ENCODE measurements around the gene REC114.
"Not testable (repeated sequence)": the region's sequence is repeated elsewhere in the genome, so short reads cannot be mapped to it uniquely, and the experiment has no call there.

REC114 gene

DNA sequence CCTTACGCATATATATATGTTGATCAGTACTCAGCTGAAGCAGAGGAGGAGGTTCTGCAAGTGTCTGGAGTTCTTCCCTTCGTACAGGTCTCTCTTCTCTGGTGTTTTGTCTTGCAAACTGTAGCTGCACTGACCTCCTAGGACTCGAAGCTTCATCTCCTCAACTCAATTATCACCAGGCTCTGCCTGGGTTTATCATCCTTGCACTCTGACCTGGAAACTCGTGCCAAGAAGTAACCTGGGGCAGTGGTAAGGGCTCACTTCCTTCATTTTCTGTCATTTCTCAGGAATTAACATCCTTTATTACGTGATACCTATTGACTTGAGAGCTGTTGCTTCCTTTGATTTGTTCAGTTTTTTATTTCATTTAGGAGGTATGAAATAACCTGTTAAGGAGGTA, 14.4 kb downstream of the REC114 start:
- DNase-seq, result no peak

DNA sequence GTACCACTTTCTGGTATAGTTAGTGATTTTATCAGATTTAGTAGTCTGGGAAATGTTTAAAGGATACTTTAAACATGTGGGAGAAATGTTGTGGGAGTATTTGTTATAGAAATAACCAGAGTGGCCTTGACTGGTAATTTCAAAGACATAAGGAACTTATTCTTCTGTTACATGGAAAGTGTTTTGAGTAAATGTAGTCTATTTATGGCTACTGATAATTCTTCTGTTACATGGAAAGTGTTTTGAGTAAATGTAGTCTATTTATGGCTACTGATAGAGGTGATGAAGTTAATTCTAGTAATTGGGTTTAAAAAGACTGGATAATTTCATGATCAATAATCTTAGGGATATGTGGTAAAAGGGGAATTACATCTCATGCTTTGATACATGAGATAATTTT, 17.7 kb downstream of the REC114 start:
- DNase-seq, result no peak

DNA sequence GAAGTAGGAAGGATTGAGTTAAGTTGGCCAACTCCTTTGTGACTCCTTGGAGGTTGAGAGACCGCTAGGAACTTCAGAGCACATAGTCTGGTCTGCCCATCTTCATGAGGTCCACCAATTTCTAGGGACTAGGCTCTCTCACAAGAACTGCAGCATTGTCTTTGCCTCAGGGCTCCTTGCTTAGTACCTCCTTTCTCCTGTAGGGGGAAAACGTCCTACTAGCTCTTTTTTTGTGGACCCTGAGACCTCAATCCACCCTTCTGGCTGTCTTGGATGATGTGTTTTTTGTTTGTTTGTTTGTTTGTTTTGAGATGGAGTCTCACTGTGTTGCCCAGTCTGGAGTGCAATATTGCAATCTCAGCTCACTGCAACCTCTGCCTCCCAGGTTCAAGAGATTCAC, 21.6 kb downstream of the REC114 start:
- DNase-seq, result no peak

DNA sequence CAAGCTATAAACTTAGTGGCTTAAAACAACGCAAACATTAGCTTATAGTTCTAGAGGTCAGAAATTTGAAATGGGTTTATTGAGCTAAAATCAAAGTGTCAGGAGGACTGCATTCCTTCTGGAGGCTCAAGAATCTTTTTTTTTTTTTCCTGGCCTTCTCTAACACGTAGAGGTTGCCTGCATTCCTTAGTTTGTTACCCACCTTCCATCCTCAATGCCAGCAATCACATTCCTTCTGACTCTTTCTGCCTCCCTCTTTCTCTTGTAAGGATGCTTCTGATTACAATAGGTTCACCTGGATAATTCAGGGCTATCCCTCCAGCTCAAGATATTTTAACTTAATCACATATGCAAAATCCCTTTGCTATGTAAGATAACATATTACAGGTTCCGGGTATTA, 24.8 kb downstream of the REC114 start:
- DNase-seq, result no peak

DNA sequence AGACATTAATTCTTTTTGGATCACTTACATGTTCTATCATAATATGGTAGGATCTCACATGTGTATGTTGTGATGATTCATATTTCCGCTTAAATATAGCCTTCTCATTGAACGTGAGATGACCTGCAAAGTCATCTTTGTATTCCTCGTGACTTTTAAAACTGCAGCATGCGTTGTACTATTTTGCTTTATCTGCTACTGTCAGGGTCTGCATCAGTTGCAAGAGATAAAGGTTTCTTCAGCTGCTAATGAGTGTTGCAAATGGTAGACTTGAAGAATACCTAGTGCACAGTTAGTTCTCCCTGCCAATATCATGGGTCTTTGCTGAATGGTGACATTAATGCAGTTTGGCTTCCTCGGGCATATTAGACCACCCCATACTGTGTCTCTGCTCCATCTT, 31.8 kb downstream of the REC114 start:
- no peak for DNase-seq

DNA sequence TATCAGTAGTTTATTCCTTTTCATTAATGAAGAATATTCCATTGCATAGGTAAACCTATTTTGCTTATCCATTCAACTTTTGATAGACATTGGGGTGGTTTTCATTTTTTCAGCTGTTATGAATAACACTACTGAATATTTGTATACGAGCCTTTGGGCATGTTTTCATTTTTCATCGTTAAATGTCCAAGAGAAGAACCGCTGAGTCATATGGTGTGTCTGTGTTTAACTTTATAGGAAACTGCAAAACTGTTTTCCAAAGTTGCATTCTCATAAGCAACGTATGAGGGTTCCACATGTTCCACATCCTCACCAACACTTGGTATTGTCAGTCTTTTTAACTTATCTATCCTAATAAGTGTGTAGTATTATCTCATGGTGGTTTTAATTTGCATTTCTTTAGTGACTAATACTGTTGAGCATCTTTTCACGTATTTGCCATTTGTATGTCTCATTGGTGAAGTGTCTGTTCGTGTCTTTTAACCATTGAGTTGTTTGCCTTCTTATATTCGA, 33.8 kb downstream of the REC114 start:
- no peak for DNase-seq

DNA sequence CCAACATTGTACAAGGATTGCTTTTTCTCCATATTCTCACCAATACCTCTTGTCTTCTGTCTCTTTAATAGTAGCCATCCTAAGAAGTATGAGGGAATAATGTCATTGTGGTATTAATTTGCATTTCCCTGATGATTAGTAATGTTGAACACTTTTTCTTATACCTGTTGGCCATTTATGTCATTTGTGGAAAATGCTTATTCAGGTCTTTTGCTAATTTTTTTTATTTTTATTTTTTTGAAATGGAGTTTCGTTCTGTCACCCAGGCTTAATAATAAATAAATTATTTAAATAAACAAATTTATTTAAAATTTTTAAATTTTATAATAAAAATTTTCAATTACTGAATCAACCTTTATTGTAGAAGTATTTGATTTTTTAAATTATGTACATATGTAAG, 37.1 kb downstream of the REC114 start:
- DNase-seq, result no peak

DNA sequence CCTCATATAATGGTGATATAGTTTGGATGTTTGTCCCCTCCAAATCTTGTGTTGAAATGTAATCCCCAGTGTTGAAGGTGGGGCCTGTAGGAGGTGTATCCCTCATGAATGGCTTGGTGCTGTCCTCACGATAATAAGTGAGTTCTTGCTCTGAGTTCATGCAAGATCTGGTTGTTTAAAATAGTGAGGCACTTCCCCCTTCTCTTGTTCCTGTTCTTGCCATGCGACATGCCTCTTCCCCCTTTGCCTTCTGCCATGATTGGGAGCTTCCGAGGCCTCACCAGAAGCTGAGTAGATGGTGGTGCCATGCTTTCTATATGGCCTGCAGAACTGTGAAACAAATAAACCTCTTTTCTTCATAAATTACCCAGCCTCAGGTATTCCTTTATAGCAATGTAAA, 39.2 kb downstream of the REC114 start:
- no peak for DNase-seq

DNA sequence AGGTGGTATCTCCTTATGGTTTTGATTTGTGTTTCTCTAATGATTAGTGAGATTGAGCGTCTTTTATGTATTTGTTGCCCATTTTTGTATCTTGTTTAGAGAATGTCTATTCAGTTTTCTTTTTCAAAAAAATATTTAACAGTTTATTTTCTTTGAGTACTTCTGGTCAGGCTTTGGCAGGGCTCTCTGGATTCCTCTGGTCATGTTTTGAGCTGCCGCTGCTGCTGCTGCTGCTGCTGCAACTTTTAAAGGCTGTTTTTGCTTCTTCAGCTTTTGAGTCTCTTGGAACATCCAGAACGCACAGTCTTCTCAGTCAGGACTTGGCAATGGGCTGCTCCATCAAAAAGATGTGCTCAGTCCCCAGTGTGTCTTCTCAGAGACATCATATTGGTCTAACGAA, 40.1 kb downstream of the REC114 start:
- no peak for DNase-seq

DNA sequence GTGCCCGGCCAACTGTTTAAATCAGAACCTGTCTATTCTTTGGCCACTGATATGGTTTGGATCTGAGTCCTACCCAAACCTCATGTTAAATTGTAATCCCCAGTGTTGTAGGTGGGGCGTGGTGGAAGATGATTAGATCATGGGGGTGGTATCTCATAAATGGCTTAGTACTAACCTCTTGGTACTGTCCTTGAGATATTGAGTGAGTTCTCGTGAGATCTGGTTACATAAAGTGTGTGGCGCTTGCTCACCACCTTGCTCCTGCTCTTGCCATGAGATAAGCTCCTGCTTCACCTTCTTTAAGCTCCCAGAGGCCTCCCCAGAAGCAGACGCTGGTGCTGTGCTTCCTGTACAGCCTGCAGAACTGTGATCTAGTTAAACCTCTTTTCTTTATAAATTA, 42.4 kb downstream of the REC114 start:
- DNase-seq, result no peak

DNA sequence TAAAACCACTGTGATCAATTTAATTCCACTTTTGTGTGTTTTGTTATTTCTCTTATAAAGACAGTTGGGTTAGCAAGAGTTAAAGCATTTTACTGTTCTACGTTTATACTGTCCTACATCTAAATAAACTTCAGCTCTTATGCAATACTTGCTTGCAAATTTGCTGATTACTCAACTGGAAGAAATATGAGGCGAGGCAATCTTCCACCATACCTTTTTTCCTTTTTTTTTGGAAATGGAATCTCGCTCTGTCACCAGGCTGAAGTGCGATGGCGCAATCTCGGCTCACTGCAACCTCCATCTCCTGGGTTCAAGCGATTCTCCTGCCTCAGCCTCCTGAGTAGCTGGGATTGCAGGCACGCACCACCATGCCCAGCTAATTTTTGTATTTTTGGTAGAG, 42.9 kb downstream of the REC114 start:
- not testable (repeated sequence) for DNase-seq

DNA sequence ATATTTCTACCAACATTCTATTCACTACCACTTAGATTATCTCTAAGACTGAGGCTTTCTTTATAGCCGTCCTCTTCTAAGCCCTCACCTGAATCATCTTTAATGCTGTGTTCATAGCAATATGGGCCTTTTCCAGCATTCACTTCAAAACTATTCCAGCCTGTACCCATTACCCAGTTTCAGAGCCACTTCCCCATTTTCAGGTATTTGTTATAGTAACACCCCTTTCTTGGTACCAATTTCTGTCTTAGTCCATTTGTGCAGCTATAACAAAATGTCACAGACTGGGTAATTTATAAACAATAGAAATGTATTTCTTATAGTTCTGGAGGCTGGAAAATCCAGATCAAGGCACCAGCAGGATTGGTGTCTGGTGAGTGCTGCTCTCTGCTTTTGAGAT, 45.7 kb downstream of the REC114 start:
- no peak for DNase-seq

DNA sequence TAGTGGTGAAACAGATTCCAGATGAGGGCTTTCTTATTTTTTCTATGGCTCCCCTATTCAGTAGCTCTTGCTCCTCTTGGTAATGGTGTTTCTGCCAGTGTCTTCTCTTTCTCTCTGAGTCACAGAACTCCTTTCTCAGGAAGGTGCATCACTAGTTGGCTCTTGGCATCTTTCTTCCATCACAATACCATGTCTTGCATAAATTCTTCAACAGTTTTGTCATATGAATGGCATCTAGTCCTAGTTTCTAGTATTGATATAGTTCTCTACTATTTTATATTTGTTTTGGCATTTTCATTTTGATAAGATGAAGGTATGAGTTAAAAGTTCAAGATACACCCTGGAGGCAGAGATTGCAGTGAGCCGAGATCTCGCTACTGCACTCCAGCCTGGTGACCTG, 51.0 kb downstream of the REC114 start:
- DNase-seq, result no peak

DNA sequence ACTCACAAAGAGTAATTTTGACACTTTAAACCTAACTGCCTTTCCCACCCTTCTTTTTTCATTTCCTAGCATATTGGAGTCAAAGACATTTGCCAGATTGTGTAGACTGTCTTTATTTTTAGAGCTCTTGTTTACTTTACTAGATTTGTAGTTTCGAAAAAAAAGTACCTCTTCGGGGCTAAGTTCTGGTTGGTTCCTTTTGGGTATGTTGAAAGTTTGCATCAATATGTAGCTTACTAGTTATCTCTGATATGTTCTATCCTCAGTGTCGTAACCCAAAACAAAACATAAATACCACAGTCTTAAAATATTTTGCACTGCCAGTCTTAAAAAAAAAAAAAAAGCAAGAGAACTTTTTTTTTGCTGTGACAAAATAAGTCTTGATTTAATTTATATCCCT, 52.2 kb downstream of the REC114 start:
- DNase-seq, result no peak

DNA sequence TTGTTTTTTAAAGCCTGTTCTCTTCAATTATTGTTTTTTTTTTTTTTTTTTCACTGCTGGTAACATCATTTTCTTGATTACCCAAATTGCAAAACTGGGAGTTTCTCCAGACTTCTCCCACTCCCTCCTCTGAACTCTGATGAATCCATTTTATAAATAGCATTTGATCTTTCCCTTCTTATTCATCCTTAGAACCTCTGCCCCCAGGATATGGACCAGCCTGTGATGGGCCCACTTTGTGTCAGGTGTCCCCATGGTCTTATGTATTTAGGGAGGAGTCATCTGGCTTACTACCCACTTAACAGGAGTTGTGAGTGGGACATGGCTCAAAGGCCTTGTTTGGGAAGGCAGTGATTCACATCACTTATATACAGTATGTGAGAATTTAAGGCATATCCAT, 57.7 kb downstream of the REC114 start:
- DNase-seq, result no peak

DNA sequence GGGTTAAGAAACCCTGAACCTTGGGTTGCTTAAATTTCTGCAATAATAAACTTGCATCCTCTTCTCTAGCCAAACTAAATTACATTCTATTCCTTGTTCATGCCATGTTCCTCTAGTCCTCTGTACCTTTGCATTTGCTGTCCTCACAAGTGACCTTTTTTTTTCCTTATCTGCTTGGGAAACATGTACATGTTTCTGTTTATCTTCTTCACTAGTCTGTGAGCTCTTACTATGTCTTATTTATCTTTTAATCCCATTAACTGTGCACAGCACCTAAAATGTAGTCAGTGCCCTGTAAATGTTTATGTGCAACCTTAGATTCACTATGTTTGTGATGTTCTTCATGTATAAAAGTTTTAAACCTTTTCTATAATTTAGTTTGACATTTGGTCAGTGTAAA, 61.9 kb downstream of the REC114 start:
- DNase-seq, result no peak

DNA sequence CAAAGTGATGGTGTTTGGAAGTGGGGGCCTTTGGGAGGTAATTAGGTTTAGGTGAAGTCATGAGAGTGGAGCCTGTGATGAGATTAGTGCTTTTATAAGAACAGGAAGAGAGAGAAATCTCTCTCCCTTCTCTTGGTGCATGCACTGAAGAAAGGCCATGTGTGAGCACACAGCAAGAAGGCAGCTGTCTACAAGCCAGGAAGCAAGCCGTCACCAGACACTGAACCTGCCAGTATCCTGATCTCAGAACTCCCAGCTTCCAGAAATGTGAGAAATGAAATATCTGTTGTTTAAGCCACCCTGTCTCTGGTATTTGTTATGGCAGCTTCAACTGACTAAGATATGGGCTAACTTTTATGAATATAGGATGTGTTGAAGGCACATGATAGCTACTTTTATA, 72.6 kb downstream of the REC114 start:
- no peak for DNase-seq

DNA sequence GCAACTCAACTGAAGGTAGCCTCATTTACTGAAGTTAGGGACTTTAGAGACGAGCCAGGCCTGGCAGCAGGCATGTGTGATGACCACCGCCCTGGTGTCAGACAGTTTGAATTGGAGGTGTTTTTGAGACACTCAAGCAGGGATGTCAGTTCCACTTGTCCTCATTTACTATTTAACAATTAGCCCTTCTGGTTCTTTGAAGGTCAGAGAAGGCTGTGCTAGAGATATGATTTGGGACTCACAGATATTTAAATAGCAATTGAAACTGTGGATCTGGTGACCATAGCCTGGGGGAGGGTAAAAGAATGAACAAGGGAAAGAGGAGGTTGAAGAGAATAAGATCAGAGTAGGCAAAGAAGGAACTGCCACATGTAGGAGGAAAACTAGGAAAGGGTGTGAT, 74.6 kb downstream of the REC114 start:
- DNase-seq, result no peak

DNA sequence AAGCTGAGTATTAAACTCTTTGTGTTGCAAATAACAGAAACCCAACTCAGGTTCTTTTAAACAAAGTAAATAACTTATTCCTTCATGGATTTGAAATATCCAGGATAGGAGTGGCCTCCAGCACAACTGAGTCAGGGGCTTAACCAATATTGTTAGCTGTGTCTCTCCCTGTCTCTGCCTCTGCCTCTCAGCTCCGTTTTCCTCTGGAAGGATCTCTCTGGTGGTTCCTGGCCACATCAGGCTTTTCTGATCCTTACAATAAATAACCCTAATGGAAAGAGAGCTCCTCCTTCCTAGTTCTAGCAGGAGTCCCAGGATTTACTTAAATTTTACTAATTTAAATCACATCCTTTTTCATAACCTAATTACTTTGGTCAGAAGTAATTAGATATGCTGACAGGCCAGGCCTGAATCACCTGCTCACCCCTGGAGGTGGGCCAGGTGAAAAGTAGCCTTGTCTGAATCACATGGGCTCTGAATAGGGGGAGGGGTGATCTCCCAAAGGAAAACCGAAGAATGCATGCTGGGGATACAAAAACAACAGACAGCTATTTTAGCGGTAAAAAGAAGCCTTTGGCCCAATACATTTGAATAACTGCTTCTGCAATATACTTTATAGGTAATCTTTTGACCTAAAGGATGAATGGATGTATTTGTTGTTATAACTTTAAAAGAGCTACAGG, 75.4 kb downstream of the REC114 start:
- DNase-seq, result no peak

DNA sequence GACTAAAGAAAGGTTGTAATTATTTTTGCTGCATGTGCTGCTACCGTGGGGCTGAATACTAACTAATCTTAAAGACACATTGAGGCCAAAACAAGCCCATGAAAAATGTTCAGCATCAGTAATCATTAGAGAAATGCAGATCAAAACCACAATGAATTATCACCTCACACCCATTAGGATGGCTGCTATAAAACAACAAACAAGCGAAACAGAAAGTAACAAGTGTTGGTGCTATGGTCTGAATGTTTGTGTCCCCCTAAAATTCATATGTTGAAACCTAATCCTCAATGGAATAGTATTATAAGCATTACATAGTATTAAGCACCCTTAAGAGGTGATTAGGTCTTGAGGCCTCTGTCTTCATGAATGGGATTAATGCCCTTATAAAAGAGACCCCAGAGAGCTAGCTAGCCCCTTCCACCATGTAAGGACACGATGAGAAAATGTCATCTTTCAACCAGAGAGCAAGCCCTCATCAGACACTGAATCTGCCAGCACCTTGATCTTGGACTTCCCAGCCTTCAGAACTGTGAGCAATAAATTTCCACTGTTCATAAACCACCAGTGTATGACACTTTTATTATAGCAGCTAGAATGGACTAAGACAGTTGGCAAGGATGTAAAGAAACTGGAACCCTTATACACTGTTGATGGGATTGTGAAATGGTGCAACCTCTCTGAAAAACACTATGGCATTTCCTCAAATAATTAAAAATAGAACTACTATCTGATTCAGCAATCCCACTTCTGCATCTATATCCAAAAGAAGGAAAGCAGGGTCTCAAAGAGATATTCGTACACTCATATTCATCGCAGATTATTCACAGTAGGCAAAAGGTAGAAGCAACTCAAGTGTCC, 76.1 kb downstream of the REC114 start:
- no peak for DNase-seq

DNA sequence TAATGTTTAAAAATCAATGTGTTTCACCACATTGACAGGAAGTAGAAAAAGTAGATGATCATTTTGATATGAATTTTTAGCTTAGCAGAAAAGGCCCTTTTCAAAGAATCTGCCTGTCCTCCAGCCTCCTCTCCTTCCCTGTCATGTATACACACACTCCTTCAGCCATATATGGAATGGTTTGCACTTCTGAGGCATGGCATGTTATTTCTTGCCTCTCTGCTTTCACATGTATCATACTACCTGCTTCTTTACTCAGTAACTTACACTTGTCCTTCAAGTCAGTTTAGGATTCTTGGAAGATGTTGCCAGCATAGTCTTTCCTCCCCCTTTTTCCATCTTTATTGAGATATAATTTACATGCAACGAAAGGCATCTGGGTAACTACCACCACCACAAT, 79.0 kb downstream of the REC114 start:
- DNase-seq, result no peak

DNA sequence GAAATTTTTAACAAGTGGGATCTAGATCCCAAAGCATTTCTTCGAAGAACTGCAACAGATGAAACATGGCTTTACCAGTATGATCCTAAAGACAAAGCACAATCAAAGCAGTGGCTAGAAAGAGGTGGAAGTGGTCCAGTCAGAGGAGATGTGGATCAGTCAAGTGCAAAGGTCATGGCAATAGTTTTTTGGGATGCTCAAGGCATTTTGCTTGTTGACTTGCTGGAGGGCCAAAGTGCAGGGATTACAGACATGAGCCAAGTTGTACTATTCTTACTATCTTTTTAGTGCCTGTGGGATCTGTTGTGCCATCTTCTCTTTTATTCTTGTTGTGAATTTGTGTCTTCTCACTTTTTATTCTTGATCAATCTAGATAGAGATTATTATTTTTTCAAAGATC, 82.0 kb downstream of the REC114 start:
- DNase-seq, result no peak

DNA sequence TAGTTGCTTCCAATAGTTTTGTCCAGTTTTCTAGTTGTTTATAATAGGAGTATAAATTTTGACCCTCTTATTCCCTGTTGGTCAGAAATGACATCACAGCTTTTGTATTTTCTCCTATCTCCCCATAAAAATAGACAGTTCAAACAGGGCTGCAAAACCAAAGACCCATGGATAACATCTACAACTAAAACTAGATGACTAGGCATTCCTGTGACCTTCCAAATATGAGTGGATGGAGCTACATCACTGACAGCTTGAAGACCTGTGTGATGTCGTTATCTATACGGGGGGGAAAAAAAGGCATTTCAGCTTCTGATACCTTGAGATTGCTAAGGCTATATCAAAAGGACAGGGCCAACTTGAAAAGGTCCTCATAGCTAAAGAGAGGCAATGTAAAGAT, 84.6 kb downstream of the REC114 start:
- no peak for DNase-seq

DNA sequence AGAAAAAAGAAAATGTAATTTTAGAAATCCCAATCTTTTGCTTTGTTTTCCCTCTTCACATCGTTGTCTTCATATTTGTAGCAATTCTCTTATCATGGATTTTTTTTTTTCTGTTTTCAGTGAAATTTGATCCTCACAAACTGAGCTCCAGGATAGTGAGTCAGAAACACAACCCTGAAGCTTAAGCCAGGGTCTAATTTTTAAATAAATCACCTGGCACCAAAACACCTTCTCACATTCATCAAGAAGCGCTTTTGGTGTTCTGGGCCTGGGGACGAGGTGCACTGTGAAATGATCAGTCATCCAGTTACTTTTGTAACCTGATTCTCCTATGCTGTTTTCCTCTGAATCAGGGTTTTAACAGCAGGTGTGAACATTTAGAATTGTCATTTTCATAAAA, 87.7 kb downstream of the REC114 start:
- DNase-seq, result no peak

DNA sequence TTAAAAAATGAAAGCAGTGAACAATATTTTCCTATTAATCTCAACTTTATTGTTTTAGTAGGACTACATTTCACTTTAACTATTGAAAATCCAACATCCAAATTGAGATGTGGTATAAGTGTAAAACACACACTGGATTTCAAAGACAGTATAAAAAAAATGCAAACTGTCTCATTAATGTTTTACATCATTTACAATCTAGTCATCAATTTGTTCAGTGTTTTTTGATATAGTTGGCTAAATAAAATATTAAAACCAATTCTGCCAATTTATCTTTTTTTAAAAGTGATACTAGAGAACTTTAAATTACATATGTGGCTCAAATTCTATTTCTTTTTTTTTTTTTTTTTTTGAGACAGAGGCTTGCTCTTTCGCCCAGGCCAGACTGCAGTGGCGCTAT, 95.2 kb downstream of the REC114 start:
- no peak for DNase-seq
